SK-N-SH treated with all-trans-retinoic acid at 6 μM for 48 hours (cell line): ENCODE results near the gene CHPF.

ENCODE experiments used
- CSRNP3 ChIP-seq: fragments of 250-450 bp; sonication (Bioruptor Pico); IDR thresholded peaks from 2 replicates; pipeline ENCODE4 v1.5.1; 2021; ENCODE audit warnings: mild to moderate bottlenecking, moderate library complexity
- GLIS3 ChIP-seq: fragments of 250-450 bp; sonication (Bioruptor Pico); IDR thresholded peaks from 2 replicates; pipeline ENCODE4 v1.5.0; 2020; ENCODE audit warnings: mild to moderate bottlenecking, moderate library complexity
- ISL1 ChIP-seq: fragments of 250-450 bp; sonication (Bioruptor Pico); IDR thresholded peaks from 2 replicates; pipeline ENCODE4 v2.1.2; 2022; ENCODE audit warnings: mild to moderate bottlenecking, moderate library complexity
- OSR1 ChIP-seq: fragments of 250-450 bp; sonication (Bioruptor Pico); IDR thresholded peaks from 2 replicates; pipeline ENCODE4 v1.8.0; 2022; ENCODE audit warnings: moderate library complexity, mild to moderate bottlenecking, inconsistent platforms
- PPARA ChIP-seq: fragments of 250-450 bp; sonication (Bioruptor Pico); IDR thresholded peaks from 2 replicates; pipeline ENCODE4 v1.5.0; 2020; ENCODE audit warnings: mild to moderate bottlenecking, borderline replicate concordance
- SNAI2 ChIP-seq: fragments of 250-450 bp; sonication (Bioruptor Pico); IDR thresholded peaks from 2 replicates; pipeline ENCODE4 v1.5.0; 2020; ENCODE audit warnings: mild to moderate bottlenecking, moderate library complexity
- ZNF70 ChIP-seq: fragments of 450-650 bp; formaldehyde crosslinking; IDR thresholded peaks from 2 replicates; pipeline ENCODE4 v1.5.0; 2020; ENCODE audit warnings: mild to moderate bottlenecking, moderate library complexity
- ZNF8 ChIP-seq: fragments of 450-650 bp; formaldehyde crosslinking; IDR thresholded peaks from 2 replicates; pipeline ENCODE4 v1.5.0; 2020; ENCODE audit warnings: mild to moderate bottlenecking, moderate library complexity

GRCh38 chr2:219574484-219575311 is 31.1 kb upstream of the CHPF start:
- TF ChIP-seq OSR1 (CRISPR knock-in tag) (no peak), ZNF70 (CRISPR knock-in tag) (no peak), ISL1 (CRISPR knock-in tag) (no peak), ZNF8 (CRISPR knock-in tag) (no peak), SNAI2 (CRISPR knock-in tag) (no peak), CSRNP3 (CRISPR knock-in tag) (no peak), GLIS3 (CRISPR knock-in tag) (no peak), PPARA (CRISPR knock-in tag) (no peak)
